ENCODE data around the gene RPS6KA3. TPM values are rescaled to one million over a fixed set of nuclear protein-coding genes. Genes with fewer than 3 reads are reported as not detected.

Gene RPS6KA3
- total RNA-seq, 1 experiment from 2014 or later, result 31.9 TPM

GRCh38 chrX:20227116-20227515 lies 39.6 kb downstream of the RPS6KA3 start:
- ChIA-PET POLR2A (interaction anchor here (0.7 to 1.3 kb wide), 2 partner anchors 17 to 23 kb away, joined by 3 read pairs; no protein-coding TSS in a partner anchor), CTCF (no interaction called here)
- H3K4me1 Mint-ChIP-seq (ENCODE audit: insufficient read depth, unreplicated experiment), result peaks cover 2% of the 10 kb centered on the region
- H3K27me3 Mint-ChIP-seq (ENCODE audit: insufficient read depth, unreplicated experiment), result peaks cover 96% of the 10 kb centered on the region
- BruUV-seq (replicated peaks), result no TSS peak
- DNase-seq (ENCODE audit: unreplicated experiment), result no peak
- no peak overlapping the region for H3K4me3 Mint-ChIP-seq (ENCODE audit: unreplicated experiment)
- peaks cover 11% of the 10 kb centered on the region for H3K36me3 Mint-ChIP-seq (ENCODE audit: insufficient read depth, unreplicated experiment)
- intact Hi-C loops (cut with micrococcal nuclease), result no loop called here
- TF ChIP-seq CTCF (IDR thresholded peaks at IDR 0.05; ENCODE audit: unreplicated experiment), result no peak
- H3K27ac Mint-ChIP-seq (ENCODE audit: low read depth, unreplicated experiment), result no peak overlapping the region
- H3K9me3 Mint-ChIP-seq (ENCODE audit: unreplicated experiment), result no peaks in the 10 kb centered on the region

- H3K4me1 Mint-ChIP-seq (ENCODE audit: insufficient read depth, unreplicated experiment), result peaks cover 6% of the 10 kb centered on the region
These were observed 41.2 kb downstream of the RPS6KA3 start for GRCh38 chrX:20225488-20225833.

GRCh38 chrX:20224814-20225487 lies 41.8 kb downstream of the RPS6KA3 start:
- no peak overlapping the region for H3K27ac Mint-ChIP-seq (ENCODE audit: low read depth, unreplicated experiment)
- no TSS peak for BruUV-seq (replicated peaks)
- ChIA-PET CTCF (no interaction called here), POLR2A (no interaction called here)
- peaks cover 5% of the 10 kb centered on the region for H3K36me3 Mint-ChIP-seq (ENCODE audit: insufficient read depth, unreplicated experiment)
- peaks cover 6% of the 10 kb centered on the region for H3K4me1 Mint-ChIP-seq (ENCODE audit: insufficient read depth, unreplicated experiment)
- intact Hi-C loops (cut with micrococcal nuclease), result no loop called here
- H3K9me3 Mint-ChIP-seq (ENCODE audit: unreplicated experiment), result no peaks in the 10 kb centered on the region
- no peak for TF ChIP-seq CTCF (IDR thresholded peaks at IDR 0.05; ENCODE audit: unreplicated experiment)
- DNase-seq (ENCODE audit: unreplicated experiment), result no peak
- H3K27me3 Mint-ChIP-seq (ENCODE audit: insufficient read depth, unreplicated experiment), result peaks cover 85% of the 10 kb centered on the region
- H3K4me3 Mint-ChIP-seq (ENCODE audit: unreplicated experiment), result no peak overlapping the region

More at GRCh38 chrX:20225488-20225833, 41.2 kb downstream of the RPS6KA3 start:
- no peak for TF ChIP-seq CTCF (IDR thresholded peaks at IDR 0.05; ENCODE audit: unreplicated experiment)
- Mint-ChIP-seq H3K36me3 (ENCODE audit: insufficient read depth, unreplicated experiment) (peaks cover 5% of the 10 kb centered on the region), H3K9me3 (ENCODE audit: unreplicated experiment) (no peaks in the 10 kb centered on the region), H3K4me3 (ENCODE audit: unreplicated experiment) (no peak overlapping the region), H3K27ac (ENCODE audit: low read depth, unreplicated experiment) (no peak overlapping the region), H3K27me3 (ENCODE audit: insufficient read depth, unreplicated experiment) (peaks cover 85% of the 10 kb centered on the region)
- POLR2A ChIA-PET, result no interaction called here
- CTCF ChIA-PET, result no interaction called here
- BruUV-seq (replicated peaks), result no TSS peak
- intact Hi-C loops (cut with micrococcal nuclease), result no loop called here
- DNase-seq (ENCODE audit: unreplicated experiment), result no peak

- peaks cover 59% of the 10 kb centered on the region for H3K27me3 Mint-ChIP-seq (ENCODE audit: insufficient read depth, unreplicated experiment)
- CTCF ChIA-PET, result interaction anchor here (0.6 kb wide), 2 partner anchors 24 to 1843 kb away, joined by 3 to 5 read pairs; no protein-coding TSS in a partner anchor
These were observed 44.8 kb downstream of the RPS6KA3 start for GRCh38 chrX:20221902-20222301.

More at GRCh38 chrX:20221902-20222301, 44.8 kb downstream of the RPS6KA3 start:
- POLR2A ChIA-PET, result no interaction called here
- H3K36me3 Mint-ChIP-seq (ENCODE audit: insufficient read depth, unreplicated experiment), result no peaks in the 10 kb centered on the region
- peaks cover 6% of the 10 kb centered on the region for H3K4me1 Mint-ChIP-seq (ENCODE audit: insufficient read depth, unreplicated experiment)
- intact Hi-C loops (cut with micrococcal nuclease), result no loop called here
- no peak overlapping the region for H3K27ac Mint-ChIP-seq (ENCODE audit: low read depth, unreplicated experiment)
- no peak for TF ChIP-seq CTCF (IDR thresholded peaks at IDR 0.05; ENCODE audit: unreplicated experiment)
- H3K9me3 Mint-ChIP-seq (ENCODE audit: unreplicated experiment), result no peaks in the 10 kb centered on the region
- no peak overlapping the region for H3K4me3 Mint-ChIP-seq (ENCODE audit: unreplicated experiment)
- DNase-seq (ENCODE audit: unreplicated experiment), result no peak
- no TSS peak for BruUV-seq (replicated peaks)

All from MCF 10A (cell line).